Measurements from ENCODE around the gene ZSCAN9. TPM values are rescaled to one million over a fixed set of nuclear protein-coding genes. Genes with fewer than 3 reads are reported as not detected.

ZSCAN9 gene
- total and polyA plus RNA-seq, 9 of the 15 experiments (the other 6 are each of a cell fraction or from before 2014, with no cell fraction given), result 18.8 to 48.9 (median 28.7) TPM

- TF ChIP-seq SAP30 (IDR thresholded peaks at IDR 0.05; ENCODE audit: borderline replicate concordance, insufficient read depth, low read depth, low read length, poor library complexity, severe bottlenecking) (peak; percentile 62), NKRF (IDR thresholded peaks at IDR 0.05; ENCODE audit: borderline replicate concordance) (no peak), ATF2 (CRISPR knock-in tag; IDR thresholded peaks at IDR 0.05) (no peak), SP2 (IDR thresholded peaks at IDR 0.05; ENCODE audit: extremely low read depth, low read depth, low read length, poor library complexity, severe bottlenecking) (peak; percentile 90), KDM5B (IDR thresholded peaks at IDR 0.05; ENCODE audit: insufficient replicate concordance, low read depth, low read length) (peak; percentile 88), CUX1 (CRISPR knock-in tag; IDR thresholded peaks at IDR 0.05) (no peak), ZSCAN29 (IDR thresholded peaks at IDR 0.05) (0 out of 2 replicates have a peak, but pooled peaks have one; percentile 67), HCFC1 (IDR thresholded peaks at IDR 0.05; ENCODE audit: low read depth, low read length) (peak; percentile 64; the same call in 1 of the 2 replicates), TRIM24 (IDR thresholded peaks at IDR 0.05) (no peak), GABPA (tag; conservative IDR thresholded peaks at IDR 0.05; ENCODE audit: low read depth) (peak; percentile 67; the same call in 1 of the 2 replicates), ZNF79 (CRISPR knock-in tag; IDR thresholded peaks at IDR 0.05; ENCODE audit: low read depth) (no peak), ZNF699 (CRISPR knock-in tag; IDR thresholded peaks at IDR 0.05; ENCODE audit: insufficient replicate concordance) (no peak), SMAD4 (CRISPR knock-in tag; conservative IDR thresholded peaks at IDR 0.05) (peak; percentile 94), GTF2E2 (tag; IDR thresholded peaks at IDR 0.05) (peak; percentile 76), SIN3A (IDR thresholded peaks at IDR 0.05; ENCODE audit: borderline replicate concordance in 2 of 2, control insufficient read depth in 1 of 2, low read depth in 2 of 2, low read length in 2 of 2) (peak; percentile 65 to 93; a peak in 2 of 4 replicates), E2F3 (CRISPR knock-in tag; IDR thresholded peaks at IDR 0.05) (peak; percentile 45; the same call in 1 of the 2 replicates), SUPT5H (IDR thresholded peaks at IDR 0.05) (peak; percentile 70), ERF (CRISPR knock-in tag; IDR thresholded peaks at IDR 0.05) (no peak), ARID1B (IDR thresholded peaks at IDR 0.05) (0 out of 2 replicates have a peak, but pooled peaks have one; percentile 19)
Measured at GRCh38 chr6:28281288-28282064, 56.4 kb downstream of the ZSCAN9 start, which contains the start of gene PGBD1 (continued).

Data from K562 (cell line).